Measurements from ENCODE around the gene RSL1D1. TPM values are rescaled to one million over a fixed set of nuclear protein-coding genes. Genes with fewer than 3 reads are reported as not detected.
A peak's percentile ranks its signal among the peaks of the same experiment; 100 is the strongest.

RSL1D1 gene
- total RNA-seq, 2 experiments from 2014 or later = 224 to 237 TPM

DNA sequence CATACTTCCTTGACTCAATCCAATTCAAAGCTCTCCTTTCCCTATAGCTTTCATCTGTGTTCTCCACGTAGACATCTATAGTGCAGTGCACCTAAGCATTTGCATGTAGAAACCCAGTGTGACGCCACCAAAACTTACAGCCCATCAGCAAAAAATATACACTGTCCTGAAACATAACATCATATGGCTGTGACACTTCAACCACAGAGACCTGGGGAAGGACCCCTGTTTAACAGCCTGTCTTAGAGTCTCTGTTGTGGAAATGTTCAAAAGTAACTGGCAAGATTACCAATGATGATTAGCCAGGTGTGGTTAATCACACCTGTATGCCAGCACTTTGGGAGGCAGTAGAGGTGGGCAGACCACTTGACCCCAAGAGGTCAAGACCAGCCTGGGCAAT lies 42.2 kb upstream of the RSL1D1 start:
- DNase-seq (no peak), ATAC-seq (ENCODE audit: poor library complexity) (no peak)
- ChIA-PET POLR2A (interaction anchor here (2.0 kb wide), 1 partner anchor 22 kb away, joined by 4 read pairs; the partner anchor contains the start of gene GSPT1), CTCF (interaction anchor here (1.5 kb wide), 1 partner anchor 174 kb away, joined by 4 read pairs; no protein-coding TSS in a partner anchor)
- Histone ChIP-seq H3K4me3 (ENCODE audit: low read length) (no peak overlapping the region), H3K9me3 (ENCODE audit: control insufficient read depth in 1 of 2, insufficient read depth in 1 of 2, low read length in 2 of 2) (no peaks in the 10 kb centered on the region), H3K4me1 (ENCODE audit: insufficient read depth, low read length) (no peaks in the 10 kb centered on the region), H3K36me3 (ENCODE audit: insufficient read depth, low read length) (peaks cover 63% of the 10 kb centered on the region), H3K27me3 (ENCODE audit: control insufficient read depth in 1 of 2, insufficient read depth in 2 of 2, low read length in 2 of 2) (no peaks in the 10 kb centered on the region), H3K27ac (ENCODE audit: low read depth in 1 of 2, low read length in 2 of 2) (no peak overlapping the region)
- Mint-ChIP-seq H3K4me3 (no peak overlapping the region), H3K4me1 (ENCODE audit: low read depth) (peaks cover 23% of the 10 kb centered on the region), H3K36me3 (ENCODE audit: low read depth) (peaks cover 77% of the 10 kb centered on the region), H3K27me3 (no peaks in the 10 kb centered on the region), H3K9me3 (no peaks in the 10 kb centered on the region), H3K27ac (peak overlapping the region; percentile 6)
- no peak for TF ChIP-seq CTCF (IDR thresholded peaks at IDR 0.05)
- intact Hi-C loops (cut with DNase I, micrococcal nuclease) = loop anchor here in 1 of 2 experiments (2.0 kb wide), 1 partner anchor 17 kb away; no protein-coding TSS in a partner anchor

- no peak overlapping the region for H3K27ac Mint-ChIP-seq
- TF ChIP-seq CTCF (IDR thresholded peaks at IDR 0.05) = no peak
- peak in 1 of 14 experiments; percentile 25 for DNase-seq
- intact Hi-C loops (cut with DNase I, micrococcal nuclease) = loop anchor here in 1 of 2 experiments (2.0 kb wide), 1 partner anchor 18 kb away; no protein-coding TSS in a partner anchor
- ChIA-PET CTCF (no interaction called here), POLR2A (interaction anchor here (2.0 kb wide), 1 partner anchor 23 kb away, joined by 4 read pairs; the partner anchor contains the start of gene GSPT1)
- Histone ChIP-seq H3K4me1 (ENCODE audit: insufficient read depth, low read length) (no peaks in the 10 kb centered on the region), H3K27me3 (ENCODE audit: control insufficient read depth in 1 of 2, insufficient read depth in 2 of 2, low read length in 2 of 2) (no peaks in the 10 kb centered on the region), H3K9me3 (ENCODE audit: control insufficient read depth in 1 of 2, insufficient read depth in 1 of 2, low read length in 2 of 2) (no peaks in the 10 kb centered on the region), H3K27ac (ENCODE audit: low read depth in 1 of 2, low read length in 2 of 2) (no peak overlapping the region), H3K4me3 (ENCODE audit: low read length) (no peak overlapping the region), H3K36me3 (ENCODE audit: insufficient read depth, low read length) (peaks cover 66% of the 10 kb centered on the region)
- ATAC-seq (ENCODE audit: poor library complexity) = no peak
- no peaks in the 10 kb centered on the region for H3K9me3 Mint-ChIP-seq
- H3K36me3 Mint-ChIP-seq (ENCODE audit: low read depth) = peaks cover 80% of the 10 kb centered on the region
- peaks cover 17% of the 10 kb centered on the region for H3K4me1 Mint-ChIP-seq (ENCODE audit: low read depth)
- no peak overlapping the region for H3K4me3 Mint-ChIP-seq
- H3K27me3 Mint-ChIP-seq = no peaks in the 10 kb centered on the region
Observed at GRCh38 chr16:11892761-11893160, 41.4 kb upstream of the RSL1D1 start.

DNA sequence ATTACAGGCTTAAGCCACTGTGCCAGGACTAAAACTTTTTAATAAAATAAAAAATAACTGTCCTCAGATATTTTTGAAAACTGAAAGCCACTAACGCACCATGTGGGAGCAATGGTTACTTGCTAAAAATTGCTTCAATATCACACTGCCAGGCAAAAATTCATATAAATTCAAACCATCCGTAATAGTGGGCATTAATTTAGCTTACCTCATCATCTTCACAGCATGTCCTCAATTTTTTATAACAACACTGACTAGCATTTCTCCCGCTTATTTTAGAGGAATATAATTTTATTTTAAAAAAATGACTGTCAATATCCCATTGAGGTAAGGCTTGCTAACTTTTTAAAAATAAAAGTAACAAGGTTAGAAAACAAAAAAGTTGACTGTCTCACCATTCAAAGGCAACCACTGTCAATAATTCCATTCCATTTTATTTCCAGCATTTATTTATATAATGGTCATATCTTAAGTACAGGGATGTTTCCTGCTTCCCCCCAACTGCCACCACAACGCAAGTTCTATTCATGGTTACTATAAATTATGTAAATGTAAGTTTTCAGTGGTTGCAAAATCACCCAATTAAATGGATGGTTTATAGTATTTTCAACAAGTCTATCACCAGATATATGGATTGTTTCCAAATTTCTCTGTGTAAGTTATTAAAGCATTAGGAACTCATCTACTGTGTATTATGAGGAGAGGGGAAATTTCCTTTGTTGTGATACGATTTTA lies 39.1 kb upstream of the RSL1D1 start:
- TF ChIP-seq CTCF (IDR thresholded peaks at IDR 0.05) = no peak
- Histone ChIP-seq H3K4me3 (ENCODE audit: low read length) (no peak overlapping the region), H3K27me3 (ENCODE audit: control insufficient read depth in 1 of 2, insufficient read depth in 2 of 2, low read length in 2 of 2) (no peaks in the 10 kb centered on the region), H3K36me3 (ENCODE audit: insufficient read depth, low read length) (peaks cover 71% of the 10 kb centered on the region), H3K9me3 (ENCODE audit: control insufficient read depth in 1 of 2, insufficient read depth in 1 of 2, low read length in 2 of 2) (no peaks in the 10 kb centered on the region), H3K4me1 (ENCODE audit: insufficient read depth, low read length) (no peaks in the 10 kb centered on the region), H3K27ac (ENCODE audit: low read depth in 1 of 2, low read length in 2 of 2) (no peak overlapping the region)
- POLR2A ChIA-PET = interaction anchor here (0.7 kb wide), 1 partner anchor 190 kb away, joined by 3 read pairs; no protein-coding TSS in a partner anchor
- Mint-ChIP-seq H3K36me3 (ENCODE audit: low read depth) (peaks cover 79% of the 10 kb centered on the region), H3K4me3 (no peak overlapping the region), H3K9me3 (no peaks in the 10 kb centered on the region), H3K27ac (no peak overlapping the region), H3K27me3 (no peaks in the 10 kb centered on the region), H3K4me1 (ENCODE audit: low read depth) (peaks cover 4% of the 10 kb centered on the region)
- DNase-seq (no peak), ATAC-seq (ENCODE audit: poor library complexity) (no peak)
- CTCF ChIA-PET = no interaction called here
- intact Hi-C loops (cut with DNase I, micrococcal nuclease) = no loop called here
